K562 (cell line): Measurements from ENCODE around the gene RNPEP. TPM values are rescaled to one million over a fixed set of nuclear protein-coding genes. Genes with fewer than 3 reads are reported as not detected.

ENCODE experiments used
- BACH1 ChIP-seq: fragments of 200-800 bp; sonication (Bioruptor generic); IDR thresholded peaks from 2 replicates; pipeline ENCODE4 v1.6.1; 2016; ENCODE audit warnings: missing genetic modification characterization, missing compliant biosample characterization
- BRD4 ChIP-seq: fragments of 200-600 bp; sonication (generic); IDR thresholded peaks from 2 replicates; pipeline ENCODE4 v1.6.1; 2017; ENCODE audit warnings: inconsistent platforms
- BRF2 ChIP-seq: IDR thresholded peaks from 3 replicates; pipeline ENCODE4 v1.6.1; 2011; ENCODE audit warnings: borderline replicate concordance, mild to moderate bottlenecking; ENCODE audit not compliant: insufficient read length, insufficient read depth
- CBX1 ChIP-seq: sonication (generic); IDR thresholded peaks from 2 replicates; pipeline ENCODE4 v1.6.1; 2016; ENCODE audit warnings: antibody characterized with exemption, low read depth, mild to moderate bottlenecking
- CBX3 ChIP-seq, 2 experiments: IDR thresholded peaks; 1 replicate in 1 of 2; 2 replicates in 1 of 2; pipeline ENCODE4 v1.6.1; 2012; ENCODE audit warnings: inconsistent platforms in 2 of 2, low read length in 2 of 2, borderline replicate concordance in 1 of 2, control low read depth in 1 of 2
- CREB3L1 ChIP-seq: fragments of 450-650 bp; IDR thresholded peaks from 2 replicates; pipeline ENCODE4 v1.6.1; 2014; ENCODE audit warnings: low read depth, mild to moderate bottlenecking, moderate library complexity, borderline replicate concordance
- E4F1 ChIP-seq: fragments of 250-450 bp; sonication (Bioruptor Pico); IDR thresholded peaks from 2 replicates; pipeline ENCODE4 v1.5.0; 2021; ENCODE audit warnings: mild to moderate bottlenecking, borderline replicate concordance
- HDAC6 ChIP-seq: IDR thresholded peaks from 2 replicates; pipeline ENCODE4 v1.6.1; 2012; ENCODE audit warnings: low read depth, mild to moderate bottlenecking, control low read depth, inconsistent platforms, low read length, moderate library complexity
- ILK ChIP-seq: fragments of 450-650 bp; IDR thresholded peaks from 2 replicates; pipeline ENCODE4 v1.6.1; 2016; ENCODE audit warnings: missing genetic modification characterization, low read depth, mild to moderate bottlenecking, missing compliant biosample characterization, moderate library complexity, borderline replicate concordance
- MEF2D ChIP-seq: conservative IDR thresholded peaks from 2 replicates; pipeline ENCODE4 v1.6.1; 2016; ENCODE audit warnings: low read depth, missing genetic modification characterization, missing compliant biosample characterization
- NR4A1 ChIP-seq, 2 experiments: fragments of 250-450 bp in 1 of 2; fragments of 450-650 bp in 1 of 2; sonication (Bioruptor Pico) in 1 of 2; IDR thresholded peaks; 2 replicates each; pipeline versions ENCODE4 v1.4.0 to v1.6.1; 2016 to 2020; ENCODE audit warnings: mild to moderate bottlenecking in 2 of 2, missing compliant biosample characterization in 1 of 2, missing genetic modification characterization in 1 of 2, moderate library complexity in 1 of 2
- NUFIP1 ChIP-seq: fragments of 450-650 bp; IDR thresholded peaks from 2 replicates; pipeline ENCODE4 v1.6.1; 2018; ENCODE audit not compliant: partially characterized antibody
- PHB2 ChIP-seq: fragments of 450-650 bp; IDR thresholded peaks from 2 replicates; pipeline ENCODE4 v1.6.1; 2017; ENCODE audit warnings: low read depth
- RFX5 ChIP-seq: IDR thresholded peaks from 2 replicates; pipeline ENCODE4 v1.6.1; 2011; ENCODE audit warnings: low read depth, mild to moderate bottlenecking, improper control_type of control experiment, low read length
- SRSF7 ChIP-seq: fragments of 200-400 bp; formaldehyde crosslinking; optimal IDR thresholded peaks from 2 replicates; pipeline ENCODE3; 2017; ENCODE audit warnings: mild to moderate bottlenecking, low read depth, low read length
- ZBTB7A ChIP-seq: IDR thresholded peaks from 2 replicates; pipeline ENCODE4 v1.6.1; 2011; ENCODE audit warnings: low read depth, mild to moderate bottlenecking, low read length, moderate library complexity, borderline replicate concordance; ENCODE audit not compliant: control insufficient read depth
- ZNF75A ChIP-seq: fragments of 450-650 bp; formaldehyde crosslinking; IDR thresholded peaks from 2 replicates; pipeline ENCODE4 v1.4.0; 2020; ENCODE audit warnings: mild to moderate bottlenecking
- polyA plus RNA-seq, 8 experiments: library from polyadenylated mRNA; depleted of rRNA in 4 of 8; stranded (reverse) in 5 of 8; unstranded in 3 of 8; fragments of >200 nt; fragmentation: Nextera tagmentation in 2 of 8; fragmentation: Illumina TruSeq in 1 of 8; extraction: Ambion mirVana in 2 of 8; extraction: Trizol in 1 of 8; gene quantifications; 2 replicates each; pipeline versions ENCODE4 v1.2.1 to v1.2.3, GENCODE V29; 2011 to 2014; ENCODE audit warnings: inconsistent platforms in 1 of 8, missing spikeins in 1 of 8
- total RNA-seq, 7 experiments: library from RNA; depleted of rRNA in 6 of 7; stranded (reverse); fragments of >200 nt in 6 of 7; fragmentation: Illumina TruSeq in 2 of 7; extraction: Trizol in 2 of 7; gene quantifications; 2 replicates each; pipeline versions ENCODE4 v1.2.1 to v1.2.3, GENCODE V29; 2011 to 2021; ENCODE audit warnings: low replicate concordance in 1 of 7
- TF ChIP-seq, protein P1 (sequence below), 2 experiments: fragments of 150-350 bp in 1 of 2; IDR thresholded peaks; 2 replicates each; pipeline ENCODE4 v1.6.1; 2012 to 2016; ENCODE audit warnings: low read depth in 2 of 2, low read length in 2 of 2, mild to moderate bottlenecking in 1 of 2, moderate library complexity in 1 of 2

RNPEP gene
- total and polyA plus RNA-seq, 9 of the 15 experiments (the other 6 are each of a cell fraction or from before 2014, with no cell fraction given) = 27.5 to 131 (median 63.4) TPM

- TF ChIP-seq ILK (tag) (no peak), MEF2D (tag) (no peak), NR4A1 (CRISPR knock-in tag; IDR thresholded peaks at IDR 0.05) (no peak), NR4A1 (tag; IDR thresholded peaks at IDR 0.05) (no peak), NUFIP1 (no peak), SRSF7 (no peak), PHB2 (no peak), E4F1 (CRISPR knock-in tag) (no peak), HDAC6 (no peak), BRD4 (no peak; the same call in 1 of the 2 replicates), CREB3L1 (no peak), ZNF75A (CRISPR knock-in tag) (no peak), BRF2 (no peak), CBX3 (IDR thresholded peaks at IDR 0.05; ENCODE audit: borderline replicate concordance in 1 of 2, low read length in 2 of 2) (no peak), CBX1 (0 out of 2 replicates have a peak, but pooled peaks have one; percentile 48), RFX5 (no peak), BACH1 (tag) (0 out of 2 replicates have a peak, but pooled peaks have one; percentile 4), ZBTB7A (no peak)
- TF ChIP-seq, protein P1, sequence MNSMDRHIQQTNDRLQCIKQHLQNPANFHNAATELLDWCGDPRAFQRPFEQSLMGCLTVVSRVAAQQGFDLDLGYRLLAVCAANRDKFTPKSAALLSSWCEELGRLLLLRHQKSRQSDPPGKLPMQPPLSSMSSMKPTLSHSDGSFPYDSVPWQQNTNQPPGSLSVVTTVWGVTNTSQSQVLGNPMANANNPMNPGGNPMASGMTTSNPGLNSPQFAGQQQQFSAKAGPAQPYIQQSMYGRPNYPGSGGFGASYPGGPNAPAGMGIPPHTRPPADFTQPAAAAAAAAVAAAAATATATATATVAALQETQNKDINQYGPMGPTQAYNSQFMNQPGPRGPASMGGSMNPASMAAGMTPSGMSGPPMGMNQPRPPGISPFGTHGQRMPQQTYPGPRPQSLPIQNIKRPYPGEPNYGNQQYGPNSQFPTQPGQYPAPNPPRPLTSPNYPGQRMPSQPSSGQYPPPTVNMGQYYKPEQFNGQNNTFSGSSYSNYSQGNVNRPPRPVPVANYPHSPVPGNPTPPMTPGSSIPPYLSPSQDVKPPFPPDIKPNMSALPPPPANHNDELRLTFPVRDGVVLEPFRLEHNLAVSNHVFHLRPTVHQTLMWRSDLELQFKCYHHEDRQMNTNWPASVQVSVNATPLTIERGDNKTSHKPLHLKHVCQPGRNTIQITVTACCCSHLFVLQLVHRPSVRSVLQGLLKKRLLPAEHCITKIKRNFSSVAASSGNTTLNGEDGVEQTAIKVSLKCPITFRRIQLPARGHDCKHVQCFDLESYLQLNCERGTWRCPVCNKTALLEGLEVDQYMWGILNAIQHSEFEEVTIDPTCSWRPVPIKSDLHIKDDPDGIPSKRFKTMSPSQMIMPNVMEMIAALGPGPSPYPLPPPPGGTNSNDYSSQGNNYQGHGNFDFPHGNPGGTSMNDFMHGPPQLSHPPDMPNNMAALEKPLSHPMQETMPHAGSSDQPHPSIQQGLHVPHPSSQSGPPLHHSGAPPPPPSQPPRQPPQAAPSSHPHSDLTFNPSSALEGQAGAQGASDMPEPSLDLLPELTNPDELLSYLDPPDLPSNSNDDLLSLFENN (IDR thresholded peaks at IDR 0.05; ENCODE audit: low read depth in 2 of 2, low read length in 2 of 2) = no peak
Observed at GRCh38 chr1:201954263-201955008, 28.0 kb upstream of the RNPEP start (continued).
